Measurements from ENCODE around the gene ARHGAP31. TPM values are rescaled to one million over a fixed set of nuclear protein-coding genes. Genes with fewer than 3 reads are reported as not detected.

The ARHGAP31 gene
- total RNA-seq, 4 donors from 2014 or later = 20.3 to 38.8 (median 28.8) TPM

DNA sequence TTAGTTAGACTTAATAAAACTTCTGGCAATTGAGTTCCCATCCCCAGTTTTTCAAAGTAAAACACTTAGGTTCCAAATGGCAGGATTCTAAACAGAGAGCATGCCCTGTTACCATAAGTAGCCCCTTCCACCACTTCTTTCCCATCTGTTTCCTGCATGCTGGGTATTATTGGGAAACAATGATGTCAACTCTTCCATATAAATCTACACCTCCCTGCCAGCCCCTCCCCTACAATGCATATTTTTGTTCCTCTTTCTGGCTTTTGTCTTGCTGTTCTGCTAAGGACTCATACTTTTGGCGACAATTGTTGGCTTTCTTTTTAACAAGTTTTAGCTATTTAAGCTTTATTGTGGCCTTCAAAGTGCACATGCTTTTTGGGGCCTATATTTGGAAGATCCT lies 11.1 kb downstream of the ARHGAP31 start:
- TF ChIP-seq, protein P1, sequence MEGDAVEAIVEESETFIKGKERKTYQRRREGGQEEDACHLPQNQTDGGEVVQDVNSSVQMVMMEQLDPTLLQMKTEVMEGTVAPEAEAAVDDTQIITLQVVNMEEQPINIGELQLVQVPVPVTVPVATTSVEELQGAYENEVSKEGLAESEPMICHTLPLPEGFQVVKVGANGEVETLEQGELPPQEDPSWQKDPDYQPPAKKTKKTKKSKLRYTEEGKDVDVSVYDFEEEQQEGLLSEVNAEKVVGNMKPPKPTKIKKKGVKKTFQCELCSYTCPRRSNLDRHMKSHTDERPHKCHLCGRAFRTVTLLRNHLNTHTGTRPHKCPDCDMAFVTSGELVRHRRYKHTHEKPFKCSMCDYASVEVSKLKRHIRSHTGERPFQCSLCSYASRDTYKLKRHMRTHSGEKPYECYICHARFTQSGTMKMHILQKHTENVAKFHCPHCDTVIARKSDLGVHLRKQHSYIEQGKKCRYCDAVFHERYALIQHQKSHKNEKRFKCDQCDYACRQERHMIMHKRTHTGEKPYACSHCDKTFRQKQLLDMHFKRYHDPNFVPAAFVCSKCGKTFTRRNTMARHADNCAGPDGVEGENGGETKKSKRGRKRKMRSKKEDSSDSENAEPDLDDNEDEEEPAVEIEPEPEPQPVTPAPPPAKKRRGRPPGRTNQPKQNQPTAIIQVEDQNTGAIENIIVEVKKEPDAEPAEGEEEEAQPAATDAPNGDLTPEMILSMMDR (IDR thresholded peaks at IDR 0.05; ENCODE audit: low read depth) = no peak

DNA sequence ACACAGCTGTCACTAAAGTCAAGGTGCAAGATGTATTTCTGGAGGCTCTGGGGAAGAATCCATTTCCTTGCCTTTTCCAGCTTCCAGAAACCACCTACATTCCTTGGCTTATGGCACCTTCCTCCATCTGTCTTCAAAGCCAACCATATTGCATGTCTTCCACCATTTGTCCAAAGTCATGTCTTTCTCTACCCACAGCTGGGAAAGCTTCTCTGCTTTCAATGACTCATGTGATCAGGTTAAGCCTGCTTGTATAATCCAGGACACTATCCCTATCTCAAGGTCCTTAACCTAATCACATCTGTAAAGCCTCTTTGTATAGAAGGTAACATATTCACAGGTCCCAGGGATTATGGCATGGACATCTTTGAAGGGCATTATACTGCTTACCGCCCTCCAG lies 14.2 kb downstream of the ARHGAP31 start:
- TF ChIP-seq, protein P1 (IDR thresholded peaks at IDR 0.05; ENCODE audit: low read depth) = no peak

DNA sequence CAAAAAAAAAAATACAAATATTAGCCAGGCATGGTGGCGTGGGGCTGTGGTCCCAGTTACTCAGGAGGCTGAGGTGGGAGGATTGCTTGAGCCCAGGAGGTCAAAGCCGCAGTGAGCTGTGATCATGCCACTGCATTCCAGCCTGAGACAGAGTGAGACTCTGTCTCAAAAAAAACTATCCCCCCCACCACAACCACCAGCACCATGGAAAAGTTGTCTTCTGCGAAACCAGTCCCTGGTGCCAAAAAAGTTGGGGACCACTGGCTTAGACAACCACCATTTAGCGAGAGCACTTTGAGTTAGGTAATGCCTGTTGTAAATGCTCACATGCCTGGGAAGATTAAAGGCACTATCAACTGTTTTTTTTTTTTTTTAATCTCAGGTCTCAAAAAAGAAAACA lies 15.4 kb downstream of the ARHGAP31 start:
- TF ChIP-seq, protein P1 (IDR thresholded peaks at IDR 0.05; ENCODE audit: low read depth) = no peak

DNA sequence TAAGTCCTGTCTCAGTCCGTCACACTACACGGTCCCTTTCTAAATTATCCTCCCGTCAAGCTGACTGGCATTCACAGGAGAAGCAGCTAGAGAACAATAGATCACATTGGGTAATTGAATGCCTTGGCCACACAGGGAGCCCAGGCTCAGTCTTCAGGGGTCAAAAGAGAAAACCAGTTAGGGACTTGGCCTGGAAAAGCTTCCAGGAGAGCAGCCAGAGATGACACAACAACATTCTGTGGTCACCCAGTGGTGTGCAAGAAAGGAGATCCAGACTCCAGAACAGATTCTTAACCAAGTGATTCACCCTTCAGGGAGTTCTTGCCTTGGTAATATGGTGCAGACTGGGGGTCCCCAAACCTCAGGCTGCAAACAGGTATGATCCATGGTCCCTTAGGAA lies 15.9 kb downstream of the ARHGAP31 start:
- TF ChIP-seq, protein P1 (IDR thresholded peaks at IDR 0.05; ENCODE audit: low read depth) = no peak

DNA sequence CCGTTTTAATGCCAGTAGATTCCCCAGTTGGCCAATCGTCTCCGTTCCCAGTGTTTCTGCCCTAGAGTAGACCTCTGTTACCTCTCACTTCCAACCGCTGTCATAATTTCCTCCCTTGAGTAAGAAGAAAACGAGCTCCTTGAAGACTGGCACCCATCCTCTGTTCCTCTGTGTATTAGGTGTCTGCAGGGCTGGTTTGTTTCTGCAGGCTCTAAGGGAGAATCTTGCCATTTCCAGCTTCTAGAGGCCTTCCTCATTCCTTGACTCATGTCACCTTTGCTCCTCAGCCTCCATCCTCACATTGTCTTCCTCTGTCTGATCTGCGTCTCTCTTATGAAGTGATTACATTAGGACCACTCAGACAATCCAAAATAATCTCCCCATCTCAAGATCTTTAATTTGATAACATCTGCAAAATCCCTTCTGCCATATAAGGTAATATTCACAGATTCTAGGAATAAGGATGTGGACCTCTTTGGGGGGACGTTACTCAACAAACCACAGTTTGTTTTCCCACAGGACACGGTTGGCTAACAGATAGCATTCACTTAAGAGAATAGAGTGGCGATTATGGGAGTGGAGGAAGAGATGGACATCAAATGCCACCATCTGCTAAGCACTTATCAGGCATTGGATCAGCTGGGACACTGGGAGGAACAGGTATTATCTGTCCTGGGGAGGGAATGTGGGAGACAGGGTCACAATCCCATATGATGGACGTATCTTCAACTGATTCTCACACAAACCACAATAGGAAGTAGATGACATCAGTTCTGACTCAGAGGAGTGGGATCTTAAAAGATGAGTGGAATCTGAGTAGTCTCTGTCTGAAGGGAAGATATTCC lies 17.1 kb downstream of the ARHGAP31 start:
- TF ChIP-seq, protein P1 (IDR thresholded peaks at IDR 0.05; ENCODE audit: low read depth) = no peak

DNA sequence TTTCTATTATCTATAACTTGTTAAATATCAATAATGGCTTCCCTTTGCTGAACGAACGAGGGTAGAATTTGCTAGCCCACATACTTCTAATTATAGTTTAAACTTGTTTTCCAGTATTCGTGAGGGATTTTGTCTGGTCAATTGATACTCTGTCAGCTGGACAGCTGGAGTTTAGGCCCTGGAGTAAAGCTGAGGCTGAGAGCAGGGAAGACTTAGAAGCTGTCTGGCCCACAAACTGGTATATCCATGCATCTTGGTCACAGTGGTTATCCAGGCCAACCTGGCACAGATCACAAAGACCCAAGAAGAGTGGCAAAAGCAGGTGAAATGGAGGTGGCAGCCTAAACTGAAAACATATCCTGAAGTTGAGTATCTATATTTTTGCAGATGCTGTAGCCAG lies 19.3 kb downstream of the ARHGAP31 start:
- TF ChIP-seq, protein P1 (IDR thresholded peaks at IDR 0.05; ENCODE audit: low read depth) = no peak

DNA sequence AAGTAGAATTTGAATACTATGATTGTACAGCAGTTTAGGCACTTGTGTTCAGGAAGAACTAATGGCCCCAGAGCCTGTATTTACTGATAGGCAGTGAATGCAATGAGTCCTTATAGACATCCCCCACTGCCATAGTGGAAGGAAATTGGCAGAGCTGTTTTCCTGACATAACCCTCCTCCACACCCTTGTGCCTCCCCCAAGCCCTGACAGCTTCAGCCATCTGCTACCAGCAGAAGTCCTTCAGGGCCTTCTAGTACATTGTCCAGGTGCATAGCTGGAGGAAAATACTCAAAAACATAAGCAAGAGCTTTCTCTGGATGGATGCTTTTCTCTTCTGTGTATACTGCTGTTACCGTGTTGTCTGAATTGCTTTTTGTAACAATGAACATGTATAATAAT lies 20.6 kb downstream of the ARHGAP31 start:
- TF ChIP-seq, protein P1 (IDR thresholded peaks at IDR 0.05; ENCODE audit: low read depth) = no peak

All from subcutaneous adipose tissue (tissue), 4 donors.